Esophagus muscularis mucosa (tissue), 4 donors: ENCODE measurements around the gene GIGYF1. TPM values are rescaled to one million over a fixed set of nuclear protein-coding genes. Genes with fewer than 3 reads are reported as not detected.

Experiments used
- DNase-seq: peaks from one replicate; pipeline ENCODE4 v3.0.0-alpha.2; 2017; ENCODE audit errors: extremely low spot score
- H3K27ac ChIP-seq, 4 donors: fragments of 200-600 bp; sonication (generic); replicated peaks in 1 of 4; 1 replicate in 3 of 4; 2 replicates in 1 of 4; pipeline ENCODE4 v1.5.1; 2016 to 2019; ENCODE audit warnings: mild to moderate bottlenecking in 1 of 4
- H3K27me3 ChIP-seq, 4 donors: fragments of 200-600 bp; sonication (generic); one replicate each; pipeline versions ENCODE4 v1.5.1 to v1.6.0; 2016 to 2019
- H3K36me3 ChIP-seq, 4 donors: fragments of 200-600 bp; sonication (generic); one replicate each; pipeline ENCODE4 v1.5.1; 2016 to 2019
- H3K4me1 ChIP-seq, 4 donors: fragments of 200-600 bp; sonication (generic); one replicate each; pipeline ENCODE4 v1.5.1; 2016 to 2019
- H3K4me3 ChIP-seq, 4 donors: fragments of 200-600 bp; sonication (generic); 1 replicate in 2 of 4; 2 replicates in 2 of 4; pipeline ENCODE4 v1.5.1; 2016 to 2019; ENCODE audit warnings: mild to moderate bottlenecking in 4 of 4, moderate library complexity in 1 of 4
- H3K9me3 ChIP-seq, 4 donors: fragments of 200-600 bp; sonication (generic); 1 replicate in 3 of 4; 2 replicates in 1 of 4; pipeline ENCODE4 v1.5.1; 2016 to 2019
- EP300 ChIP-seq: sonication (generic); formaldehyde crosslinking; IDR thresholded peaks from one replicate; pipeline ENCODE4 v1.6.1; 2017; ENCODE audit warnings: antibody characterized with exemption
- POLR2A ChIP-seq: fragments of 450-650 bp; IDR thresholded peaks from one replicate; pipeline ENCODE4 v1.6.1; 2017; ENCODE audit warnings: antibody characterized with exemption, moderate library complexity, mild to moderate bottlenecking, low read depth
- POLR2AphosphoS5 ChIP-seq, 2 donors: sonication (generic); formaldehyde crosslinking; IDR thresholded peaks; one replicate each; pipeline ENCODE4 v1.6.1; 2017; ENCODE audit warnings: antibody characterized with exemption in 2 of 2
- WGBS: methylation state at CpG from one replicate; pipeline ENCODE4 v1.1.5; 2018; 5-methylcytosine and 5-hydroxymethylcytosine counted together
- intact Hi-C: fragments of 100-400 bp; cut with DNase I; formaldehyde crosslinking; loops from one replicate; pipeline ENCODE4 v1.15.1; 2023
- total RNA-seq, 4 donors: library from RNA; depleted of rRNA; stranded (reverse); fragments of >200 nt; gene quantifications; one replicate each; pipeline versions ENCODE4 v1.1.0 to v1.2.1, GENCODE V29; 2016
- TF ChIP-seq, protein P1 (sequence below), 3 experiments: fragments of 200-600 bp in 2 of 3; fragments of 450-650 bp in 1 of 3; sonication (generic) in 2 of 3; IDR thresholded peaks; one replicate each; pipeline ENCODE4 v1.5.1; 2017 to 2019; ENCODE audit warnings: antibody characterized with exemption in 3 of 3, mild to moderate bottlenecking in 2 of 3, moderate library complexity in 1 of 3

The GIGYF1 gene
- total RNA-seq, 4 donors from 2014 or later = 19.5 to 33.5 (median 30.9) TPM

DNA sequence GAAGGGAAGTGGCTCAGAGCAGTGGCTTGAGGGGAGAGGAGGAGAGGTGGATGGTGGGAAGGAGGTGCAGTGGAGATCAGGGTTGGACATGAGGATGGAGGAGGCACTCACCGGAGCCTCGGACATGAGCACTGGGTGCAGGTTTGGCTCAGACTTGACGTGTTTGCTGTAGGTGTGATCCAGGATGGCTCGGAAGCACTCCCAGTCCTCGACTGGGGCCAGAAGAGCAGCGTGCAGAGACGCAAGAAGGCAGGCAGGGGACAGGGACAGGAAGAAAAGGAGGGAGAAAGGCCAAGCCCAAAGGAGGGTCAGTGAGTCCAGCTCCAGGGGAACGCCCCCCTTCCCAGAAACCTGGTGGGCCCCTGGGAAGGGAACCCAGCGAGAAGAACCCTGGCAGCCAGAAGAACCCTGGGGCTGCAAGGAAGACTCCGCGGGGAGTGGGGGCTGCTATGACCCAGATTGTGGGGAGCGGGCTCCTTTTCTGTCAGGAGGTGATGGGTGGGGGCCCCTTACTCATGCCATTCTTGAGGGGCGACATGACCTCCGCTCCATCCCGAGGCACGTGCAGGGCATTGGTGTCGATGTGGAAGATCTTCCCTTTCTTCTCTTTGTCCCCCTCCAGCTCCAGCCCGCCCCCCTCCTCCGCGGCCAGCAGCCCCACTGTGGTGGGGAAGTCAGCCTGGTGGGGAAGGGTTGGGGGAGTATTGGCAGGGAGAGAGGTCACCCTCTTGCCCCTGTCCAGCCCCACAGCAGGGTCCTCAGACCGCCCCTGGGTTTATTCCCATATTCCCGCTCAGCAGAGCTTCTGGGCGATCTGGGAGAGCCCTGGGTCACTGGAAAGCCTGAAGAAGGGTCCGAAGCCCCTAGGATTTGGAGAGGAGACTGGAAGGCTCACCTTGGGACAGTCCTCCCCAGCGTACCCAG is 38.9 kb downstream of the GIGYF1 start:
- DNase-seq = no peak
- Histone ChIP-seq H3K4me3 (no peak overlapping the region), H3K4me1 (peaks cover 0 to 10% (median 4%) of the 10 kb centered on the region in 4 donors), H3K36me3 (no peaks in the 10 kb centered on the region), H3K27me3 (peaks cover 0 to 87% (median 27%) of the 10 kb centered on the region in 4 donors), H3K27ac (no peak overlapping the region), H3K9me3 (no peaks in the 10 kb centered on the region)
- intact Hi-C loops = no loop called here
- WGBS = 61% methylated on average over 17 of the region's 25 CpGs
- TF ChIP-seq EP300 (no peak), POLR2A (no peak), POLR2AphosphoS5 (IDR thresholded peaks at IDR 0.05) (no peak)
- TF ChIP-seq, protein P1, sequence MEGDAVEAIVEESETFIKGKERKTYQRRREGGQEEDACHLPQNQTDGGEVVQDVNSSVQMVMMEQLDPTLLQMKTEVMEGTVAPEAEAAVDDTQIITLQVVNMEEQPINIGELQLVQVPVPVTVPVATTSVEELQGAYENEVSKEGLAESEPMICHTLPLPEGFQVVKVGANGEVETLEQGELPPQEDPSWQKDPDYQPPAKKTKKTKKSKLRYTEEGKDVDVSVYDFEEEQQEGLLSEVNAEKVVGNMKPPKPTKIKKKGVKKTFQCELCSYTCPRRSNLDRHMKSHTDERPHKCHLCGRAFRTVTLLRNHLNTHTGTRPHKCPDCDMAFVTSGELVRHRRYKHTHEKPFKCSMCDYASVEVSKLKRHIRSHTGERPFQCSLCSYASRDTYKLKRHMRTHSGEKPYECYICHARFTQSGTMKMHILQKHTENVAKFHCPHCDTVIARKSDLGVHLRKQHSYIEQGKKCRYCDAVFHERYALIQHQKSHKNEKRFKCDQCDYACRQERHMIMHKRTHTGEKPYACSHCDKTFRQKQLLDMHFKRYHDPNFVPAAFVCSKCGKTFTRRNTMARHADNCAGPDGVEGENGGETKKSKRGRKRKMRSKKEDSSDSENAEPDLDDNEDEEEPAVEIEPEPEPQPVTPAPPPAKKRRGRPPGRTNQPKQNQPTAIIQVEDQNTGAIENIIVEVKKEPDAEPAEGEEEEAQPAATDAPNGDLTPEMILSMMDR (IDR thresholded peaks at IDR 0.05) = no peak

DNA sequence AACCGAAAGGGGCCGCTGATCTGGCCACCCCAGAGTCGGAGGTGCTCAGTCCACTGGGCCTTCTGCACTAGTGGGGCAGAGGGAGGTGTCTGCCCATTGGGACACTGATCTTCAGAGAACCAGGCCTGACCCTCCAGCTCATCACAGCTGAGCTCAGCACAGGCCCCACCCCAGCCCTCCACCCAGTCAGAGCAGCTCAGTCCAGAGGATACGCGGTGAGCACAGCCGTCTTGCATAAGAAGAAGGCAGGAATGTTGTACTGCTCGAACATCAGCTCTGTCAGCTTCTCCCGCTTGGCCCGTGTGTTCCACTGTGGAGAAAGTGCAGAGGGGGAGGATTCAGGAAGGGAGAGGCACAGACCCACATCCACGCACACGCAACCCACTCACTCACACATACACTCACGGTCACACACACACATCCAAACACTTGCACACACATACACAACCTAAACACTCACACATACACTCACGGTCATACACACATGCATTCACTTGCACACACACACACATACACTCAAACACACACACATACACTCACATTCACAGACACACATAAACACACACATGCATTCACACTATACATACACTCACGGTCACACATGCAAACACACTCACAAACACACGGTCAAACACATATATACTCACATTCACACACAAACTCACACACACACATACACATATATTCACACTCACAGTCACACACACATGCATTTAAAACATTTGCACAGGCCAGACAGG is 44.1 kb downstream of the GIGYF1 start:
- H3K27ac ChIP-seq = no peak overlapping the region
- H3K4me3 ChIP-seq = no peak overlapping the region
- WGBS = 74% methylated on average over 15 of the region's 15 CpGs
- H3K9me3 ChIP-seq = no peaks in the 10 kb centered on the region
- no peaks in the 10 kb centered on the region for H3K36me3 ChIP-seq
- no peak for DNase-seq
- intact Hi-C loops = no loop called here
- H3K4me1 ChIP-seq = no peaks in the 10 kb centered on the region
- TF ChIP-seq EP300 = no peak
- TF ChIP-seq POLR2A = no peak
- TF ChIP-seq POLR2AphosphoS5 (IDR thresholded peaks at IDR 0.05) = no peak
- TF ChIP-seq, protein P1 (IDR thresholded peaks at IDR 0.05) = no peak
- H3K27me3 ChIP-seq = peaks cover 0 to 91% (median 6%) of the 10 kb centered on the region in 4 donors

DNA sequence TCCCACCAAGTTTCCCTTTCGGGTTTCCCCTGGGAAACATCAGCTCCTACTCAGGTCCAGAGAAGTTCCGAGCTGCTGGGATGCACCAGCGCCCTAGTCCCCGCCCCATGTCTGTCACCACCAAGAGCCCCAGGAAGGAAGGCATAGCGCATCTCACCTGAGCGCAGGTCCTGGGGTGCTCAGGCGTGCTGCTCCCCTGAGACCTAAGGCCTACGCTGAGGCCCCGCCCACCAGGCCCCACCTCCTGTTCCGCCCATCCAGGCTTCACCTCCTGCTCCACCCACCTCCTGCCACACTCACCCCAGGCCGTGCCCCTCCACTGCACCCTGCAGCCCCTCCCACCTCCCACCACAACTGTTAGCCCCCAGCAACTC is 51.5 kb downstream of the GIGYF1 start:
- H3K27me3 ChIP-seq = peaks cover 0 to 69% (median 3%) of the 10 kb centered on the region in 4 donors

DNA sequence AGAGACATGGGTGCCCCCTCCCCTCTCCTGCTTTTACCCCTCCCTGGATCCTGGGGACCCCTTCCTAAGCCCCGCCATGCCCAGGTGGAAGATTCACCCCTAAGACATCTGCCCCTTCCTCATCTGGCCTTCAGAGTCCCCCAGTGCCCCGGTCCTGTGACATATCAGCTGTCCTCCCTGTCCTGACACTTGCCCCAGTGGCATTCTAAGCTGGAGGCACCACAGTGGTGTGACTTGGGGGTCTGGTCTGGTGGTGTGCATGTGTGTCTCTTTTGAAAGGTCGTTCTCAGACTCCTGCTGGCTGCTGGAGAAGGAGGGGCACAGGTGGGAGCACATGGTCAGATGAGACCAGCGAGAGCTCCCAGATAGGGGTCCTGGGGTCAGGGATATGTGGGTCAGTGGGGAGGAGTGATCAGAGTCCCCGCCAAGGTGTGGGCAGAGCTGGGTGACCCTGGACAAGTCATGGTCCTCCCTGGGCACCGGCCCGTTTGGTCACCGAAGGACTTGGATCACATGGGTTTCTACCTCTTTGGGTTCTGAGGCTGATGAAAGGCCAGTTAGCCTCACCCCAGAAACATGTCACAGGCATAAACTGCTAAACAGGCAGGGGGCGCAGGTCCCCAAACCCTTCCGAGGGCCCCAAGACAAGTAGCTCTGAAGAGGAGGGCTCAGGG is 52.1 kb downstream of the GIGYF1 start:
- WGBS = 73% methylated on average over 7 of the region's 10 CpGs
- Histone ChIP-seq H3K36me3 (no peaks in the 10 kb centered on the region), H3K4me1 (no peaks in the 10 kb centered on the region), H3K4me3 (no peak overlapping the region), H3K27ac (no peak overlapping the region), H3K9me3 (no peaks in the 10 kb centered on the region), H3K27me3 (peaks cover 0 to 68% (median 3%) of the 10 kb centered on the region in 4 donors)
- TF ChIP-seq POLR2AphosphoS5 (IDR thresholded peaks at IDR 0.05) (no peak), EP300 (no peak), POLR2A (no peak)
- TF ChIP-seq, protein P1 (IDR thresholded peaks at IDR 0.05) = no peak
- DNase-seq = no peak
- intact Hi-C loops = no loop called here

More for the DNA sequence above, 51.5 kb downstream of the GIGYF1 start:
- H3K27ac ChIP-seq = no peak overlapping the region
- no peaks in the 10 kb centered on the region for H3K4me1 ChIP-seq
- WGBS = 37% methylated on average over 6 of the region's 11 CpGs
- TF ChIP-seq EP300 (no peak), POLR2AphosphoS5 (IDR thresholded peaks at IDR 0.05) (no peak), POLR2A (no peak)
- TF ChIP-seq, protein P1 (IDR thresholded peaks at IDR 0.05) = no peak
- no peak for DNase-seq
- H3K36me3 ChIP-seq = no peaks in the 10 kb centered on the region
- H3K4me3 ChIP-seq = no peak overlapping the region
- H3K9me3 ChIP-seq = no peaks in the 10 kb centered on the region
- intact Hi-C loops = no loop called here
